SH-SY5Y (cell line): ENCODE results near the gene CES4A.

Experiments
- GATA2 ChIP-seq: IDR thresholded peaks from 2 replicates; pipeline ENCODE4 v1.6.1; 2011; ENCODE audit warnings: mild to moderate bottlenecking, low read depth, low read length
- GATA3 ChIP-seq: IDR thresholded peaks from 2 replicates; pipeline ENCODE4 v1.6.1; 2011; ENCODE audit warnings: low read depth, mild to moderate bottlenecking, low read length, moderate library complexity

DNA sequence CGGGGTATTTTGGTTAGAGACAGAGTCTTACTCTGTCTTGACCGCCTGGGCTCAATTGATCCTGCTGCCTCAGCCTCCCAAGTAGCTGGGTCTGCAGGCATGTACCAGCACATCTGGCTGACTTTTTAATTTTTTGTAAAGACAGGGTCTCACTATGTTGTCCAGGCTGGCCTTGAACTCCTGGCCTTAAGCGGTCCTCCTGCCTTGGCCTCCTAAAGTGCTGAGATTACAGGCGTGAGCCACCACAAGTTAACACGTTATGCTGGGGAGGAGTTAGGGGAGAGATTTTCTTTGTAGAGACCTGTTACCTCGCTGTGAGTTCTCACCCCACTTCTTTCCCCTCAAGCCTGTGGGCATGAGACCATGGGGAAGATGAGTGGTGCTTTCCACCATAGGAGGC is 1.8 kb upstream of the CES4A start:
- TF ChIP-seq GATA2 (no peak), GATA3 (no peak)
